HG03064 (cell line): ENCODE data around the gene EGF.
"Not testable (repeated sequence)": the region's sequence is repeated elsewhere in the genome, so short reads cannot be mapped to it uniquely, and the experiment has no call there.

Source experiments
- ATAC-seq: cut with Tn5 transposase; IDR thresholded peaks from one replicate; pipeline ENCODE4 v1.9.1; 2021; ENCODE audit warnings: low read depth; ENCODE audit not compliant: unreplicated experiment

EGF gene

GRCh38 chr4:110022457-110022856 is 109.8 kb downstream of the EGF start:
- ATAC-seq = no peak

- ATAC-seq = no peak
Observed at GRCh38 chr4:110025056-110025455, 112.4 kb downstream of the EGF start.

GRCh38 chr4:110025718-110026117 is 113.0 kb downstream of the EGF start:
- no peak for ATAC-seq

GRCh38 chr4:110032603-110033002 is 119.9 kb downstream of the EGF start:
- no peak for ATAC-seq

- ATAC-seq = peak; percentile 7
Observed at GRCh38 chr4:110033355-110034025, 120.8 kb downstream of the EGF start.

GRCh38 chr4:110034026-110034393 is 121.3 kb downstream of the EGF start:
- ATAC-seq = peak; percentile 99

- ATAC-seq = not testable (repeated sequence)
Observed at GRCh38 chr4:110039164-110039563, 126.5 kb downstream of the EGF start.

GRCh38 chr4:110041735-110042134 is 129.1 kb downstream of the EGF start:
- ATAC-seq = no peak

GRCh38 chr4:110042545-110043517 is 130.1 kb downstream of the EGF start:
- no peak for ATAC-seq

- ATAC-seq = no peak
Observed at GRCh38 chr4:110046588-110047049, 133.9 kb downstream of the EGF start.

- ATAC-seq = no peak
Observed at GRCh38 chr4:110049951-110050925, 137.6 kb downstream of the EGF start.

GRCh38 chr4:110055158-110055768 is 142.6 kb downstream of the EGF start:
- peak; percentile 65 for ATAC-seq

- no peak for ATAC-seq
Observed at GRCh38 chr4:110058677-110059076, 146.0 kb downstream of the EGF start.

- ATAC-seq = peak; percentile 75
Observed at GRCh38 chr4:110059556-110060191, 147.0 kb downstream of the EGF start.

- ATAC-seq = no peak
Observed at GRCh38 chr4:110061076-110061475, 148.4 kb downstream of the EGF start.
